ENCODE measurements around the gene TMEM126A. TPM values are rescaled to one million over a fixed set of nuclear protein-coding genes. Genes with fewer than 3 reads are reported as not detected.

TMEM126A gene
- total RNA-seq, 1 experiment from 2014 or later: 37.2 TPM

DNA sequence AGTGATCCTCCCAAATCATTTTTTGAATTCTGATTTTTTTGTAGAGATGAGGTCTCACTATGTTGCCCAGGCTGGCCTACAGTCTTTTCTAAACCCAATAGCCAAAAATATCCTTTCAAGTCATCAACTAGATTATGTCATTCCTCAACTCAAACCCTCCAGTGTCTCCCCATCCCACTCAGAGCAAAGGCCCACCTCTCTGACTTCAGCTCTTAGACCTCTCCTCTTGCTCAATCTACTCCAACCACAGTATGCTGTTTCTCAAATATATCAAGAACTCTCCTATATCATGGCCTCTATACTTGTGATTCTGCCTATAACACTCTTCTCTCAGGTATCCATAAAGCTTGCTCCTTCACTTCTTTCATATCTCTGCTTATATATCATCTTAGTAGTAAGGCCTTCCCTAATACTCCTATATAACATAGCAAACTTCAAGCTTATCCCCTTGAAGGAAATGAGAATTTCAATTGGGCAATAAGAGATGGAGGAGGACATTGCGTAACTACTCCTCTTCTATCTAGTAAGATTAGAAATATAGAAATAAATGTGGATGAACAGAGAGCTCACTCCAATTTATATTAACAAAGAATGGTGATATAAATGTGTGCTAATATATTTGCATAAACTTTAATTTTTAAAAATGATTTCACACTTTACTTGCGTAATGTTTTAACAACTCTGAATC, 45.1 kb upstream of the TMEM126A start:
- ChIA-PET CTCF (no interaction called here), POLR2A (interaction anchor here (0.6 kb wide), 1 partner anchor 33 kb away, joined by 4 read pairs; no protein-coding TSS in a partner anchor)
- Mint-ChIP-seq H3K27me3 (ENCODE audit: low read depth) (no peaks in the 10 kb centered on the region), H3K4me1 (peaks cover 32% of the 10 kb centered on the region), H3K27ac (0 out of 2 replicates have a peak overlapping the region, but pooled peaks have one; percentile 7), H3K9me3 (peaks cover 20% of the 10 kb centered on the region), H3K36me3 (peaks cover 18% of the 10 kb centered on the region), H3K4me3 (no peak overlapping the region)
- no peak for ATAC-seq
- DNase-seq (ENCODE audit: low spot score): no peak
- TF ChIP-seq TP53 (CRISPR knock-in tag; IDR thresholded peaks at IDR 0.05) (no peak), ZNF317 (CRISPR knock-in tag; IDR thresholded peaks at IDR 0.05; ENCODE audit: borderline replicate concordance, low read depth) (no peak), NR1H2 (CRISPR knock-in tag; IDR thresholded peaks at IDR 0.05) (no peak), MXD4 (CRISPR knock-in tag; IDR thresholded peaks at IDR 0.05; ENCODE audit: borderline replicate concordance) (no peak), MAX (CRISPR knock-in tag; IDR thresholded peaks at IDR 0.05) (no peak), ZBTB21 (CRISPR knock-in tag; IDR thresholded peaks at IDR 0.05; ENCODE audit: borderline replicate concordance) (no peak), EMX1 (CRISPR knock-in tag; IDR thresholded peaks at IDR 0.05) (no peak), FOXK1 (CRISPR knock-in tag; IDR thresholded peaks at IDR 0.05) (no peak), CBFB (CRISPR knock-in tag; IDR thresholded peaks at IDR 0.05; ENCODE audit: low read depth) (no peak), NFYB (CRISPR knock-in tag; conservative IDR thresholded peaks at IDR 0.05; ENCODE audit: low read depth) (no peak), HMGA2 (CRISPR knock-in tag; IDR thresholded peaks at IDR 0.05) (no peak), CTCF (IDR thresholded peaks at IDR 0.05) (no peak), ESRRA (CRISPR knock-in tag; IDR thresholded peaks at IDR 0.05; ENCODE audit: borderline replicate concordance) (no peak), FOXJ3 (CRISPR knock-in tag; IDR thresholded peaks at IDR 0.05; ENCODE audit: borderline replicate concordance) (no peak), GRHL2 (CRISPR knock-in tag; IDR thresholded peaks at IDR 0.05; ENCODE audit: insufficient replicate concordance, severe bottlenecking) (no peak)
- TF ChIP-seq, protein P1, sequence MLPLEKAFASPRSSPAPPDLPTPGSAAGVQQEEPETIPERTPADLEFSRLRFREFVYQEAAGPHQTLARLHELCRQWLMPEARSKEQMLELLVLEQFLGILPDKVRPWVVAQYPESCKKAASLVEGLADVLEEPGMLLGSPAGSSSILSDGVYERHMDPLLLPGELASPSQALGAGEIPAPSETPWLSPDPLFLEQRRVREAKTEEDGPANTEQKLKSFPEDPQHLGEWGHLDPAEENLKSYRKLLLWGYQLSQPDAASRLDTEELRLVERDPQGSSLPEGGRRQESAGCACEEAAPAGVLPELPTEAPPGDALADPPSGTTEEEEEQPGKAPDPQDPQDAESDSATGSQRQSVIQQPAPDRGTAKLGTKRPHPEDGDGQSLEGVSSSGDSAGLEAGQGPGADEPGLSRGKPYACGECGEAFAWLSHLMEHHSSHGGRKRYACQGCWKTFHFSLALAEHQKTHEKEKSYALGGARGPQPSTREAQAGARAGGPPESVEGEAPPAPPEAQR (CRISPR knock-in tag; IDR thresholded peaks at IDR 0.05): no peak
- TF ChIP-seq, protein P2, sequence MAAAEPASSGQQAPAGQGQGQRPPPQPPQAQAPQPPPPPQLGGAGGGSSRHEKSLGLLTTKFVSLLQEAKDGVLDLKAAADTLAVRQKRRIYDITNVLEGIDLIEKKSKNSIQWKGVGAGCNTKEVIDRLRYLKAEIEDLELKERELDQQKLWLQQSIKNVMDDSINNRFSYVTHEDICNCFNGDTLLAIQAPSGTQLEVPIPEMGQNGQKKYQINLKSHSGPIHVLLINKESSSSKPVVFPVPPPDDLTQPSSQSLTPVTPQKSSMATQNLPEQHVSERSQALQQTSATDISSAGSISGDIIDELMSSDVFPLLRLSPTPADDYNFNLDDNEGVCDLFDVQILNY (CRISPR knock-in tag; IDR thresholded peaks at IDR 0.05): no peak
- TF ChIP-seq, protein P3, sequence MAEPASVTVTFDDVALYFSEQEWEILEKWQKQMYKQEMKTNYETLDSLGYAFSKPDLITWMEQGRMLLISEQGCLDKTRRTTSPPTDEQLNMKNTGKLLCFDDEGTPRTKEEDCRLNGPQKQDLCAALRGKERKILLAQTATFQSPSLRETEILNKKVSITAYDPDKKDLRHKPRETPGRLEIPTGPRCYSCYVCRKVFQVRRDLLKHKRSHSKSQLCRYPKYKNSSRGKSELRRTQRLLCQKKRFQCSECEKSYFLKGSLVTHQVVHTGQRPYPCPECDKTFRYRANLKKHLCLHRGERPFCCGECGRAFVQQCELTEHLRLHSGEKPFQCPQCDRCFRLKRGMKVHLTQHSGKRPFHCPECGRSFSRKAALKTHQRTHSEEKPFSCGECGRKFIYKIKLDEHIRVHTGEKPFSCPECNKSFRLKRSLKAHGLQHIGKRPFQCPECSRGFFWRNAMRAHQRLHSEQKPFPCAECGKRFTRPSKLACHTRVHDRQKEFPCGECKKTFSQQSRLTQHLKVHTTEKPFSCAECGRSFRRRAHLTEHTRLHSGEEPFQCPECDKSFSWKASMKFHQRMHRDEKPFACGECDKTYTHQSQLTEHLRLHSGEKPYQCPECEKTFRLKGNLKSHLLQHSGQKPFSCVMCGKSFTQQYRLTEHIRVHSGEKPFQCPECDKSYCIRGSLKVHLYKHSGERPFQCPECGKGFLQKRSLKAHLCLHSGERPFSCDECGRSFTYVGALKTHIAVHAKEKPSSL (CRISPR knock-in tag; conservative IDR thresholded peaks at IDR 0.05): no peak

DNA sequence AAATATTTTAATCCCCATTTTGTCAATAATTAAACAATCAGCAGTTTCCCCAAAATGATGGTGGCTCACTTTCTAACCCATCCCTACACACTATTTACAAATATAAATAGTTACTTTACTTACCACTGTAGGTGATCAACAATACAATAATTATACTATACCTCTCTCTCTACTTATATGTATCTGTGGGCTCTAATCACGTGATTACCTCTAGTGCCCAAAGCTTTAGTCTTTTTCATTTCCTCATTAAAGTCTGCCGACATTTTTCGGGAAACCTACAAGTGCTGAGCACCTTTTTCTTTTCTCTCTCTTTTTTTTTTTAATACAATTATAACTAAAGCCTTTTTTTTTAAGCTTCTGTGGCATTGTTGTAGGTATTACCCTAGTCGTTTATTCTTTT, 44.5 kb upstream of the TMEM126A start:
- ChIA-PET POLR2A (interaction anchor here (0.6 kb wide), 1 partner anchor 33 kb away, joined by 4 read pairs; no protein-coding TSS in a partner anchor), CTCF (no interaction called here)
- ATAC-seq (no peak), DNase-seq (ENCODE audit: low spot score) (no peak)
- Mint-ChIP-seq H3K27ac (no peak overlapping the region), H3K4me3 (no peak overlapping the region), H3K36me3 (peaks cover 18% of the 10 kb centered on the region), H3K4me1 (peaks cover 38% of the 10 kb centered on the region), H3K27me3 (ENCODE audit: low read depth) (no peaks in the 10 kb centered on the region), H3K9me3 (peaks cover 25% of the 10 kb centered on the region)
- TF ChIP-seq ERG (CRISPR knock-in tag; IDR thresholded peaks at IDR 0.05) (no peak), RORB (CRISPR knock-in tag; IDR thresholded peaks at IDR 0.05) (no peak), TP53 (CRISPR knock-in tag; IDR thresholded peaks at IDR 0.05) (no peak), ZNF121 (CRISPR knock-in tag; IDR thresholded peaks at IDR 0.05) (no peak), NFYB (CRISPR knock-in tag; conservative IDR thresholded peaks at IDR 0.05; ENCODE audit: low read depth) (no peak), PRRX2 (CRISPR knock-in tag; IDR thresholded peaks at IDR 0.05) (no peak), TCF7 (CRISPR knock-in tag; IDR thresholded peaks at IDR 0.05; ENCODE audit: low read depth) (no peak), SP1 (CRISPR knock-in tag; conservative IDR thresholded peaks at IDR 0.05) (no peak), NFE2L1 (CRISPR knock-in tag; IDR thresholded peaks at IDR 0.05) (no peak)
- TF ChIP-seq, protein P4, sequence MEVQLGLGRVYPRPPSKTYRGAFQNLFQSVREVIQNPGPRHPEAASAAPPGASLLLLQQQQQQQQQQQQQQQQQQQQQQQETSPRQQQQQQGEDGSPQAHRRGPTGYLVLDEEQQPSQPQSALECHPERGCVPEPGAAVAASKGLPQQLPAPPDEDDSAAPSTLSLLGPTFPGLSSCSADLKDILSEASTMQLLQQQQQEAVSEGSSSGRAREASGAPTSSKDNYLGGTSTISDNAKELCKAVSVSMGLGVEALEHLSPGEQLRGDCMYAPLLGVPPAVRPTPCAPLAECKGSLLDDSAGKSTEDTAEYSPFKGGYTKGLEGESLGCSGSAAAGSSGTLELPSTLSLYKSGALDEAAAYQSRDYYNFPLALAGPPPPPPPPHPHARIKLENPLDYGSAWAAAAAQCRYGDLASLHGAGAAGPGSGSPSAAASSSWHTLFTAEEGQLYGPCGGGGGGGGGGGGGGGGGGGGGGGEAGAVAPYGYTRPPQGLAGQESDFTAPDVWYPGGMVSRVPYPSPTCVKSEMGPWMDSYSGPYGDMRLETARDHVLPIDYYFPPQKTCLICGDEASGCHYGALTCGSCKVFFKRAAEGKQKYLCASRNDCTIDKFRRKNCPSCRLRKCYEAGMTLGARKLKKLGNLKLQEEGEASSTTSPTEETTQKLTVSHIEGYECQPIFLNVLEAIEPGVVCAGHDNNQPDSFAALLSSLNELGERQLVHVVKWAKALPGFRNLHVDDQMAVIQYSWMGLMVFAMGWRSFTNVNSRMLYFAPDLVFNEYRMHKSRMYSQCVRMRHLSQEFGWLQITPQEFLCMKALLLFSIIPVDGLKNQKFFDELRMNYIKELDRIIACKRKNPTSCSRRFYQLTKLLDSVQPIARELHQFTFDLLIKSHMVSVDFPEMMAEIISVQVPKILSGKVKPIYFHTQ (CRISPR knock-in tag; IDR thresholded peaks at IDR 0.05): no peak
